HCT116 (cell line): ENCODE results near the gene EVA1A. TPM values are rescaled to one million over a fixed set of nuclear protein-coding genes. Genes with fewer than 3 reads are reported as not detected.

Experiments used
- EZH2phosphoT487 ChIP-seq: fragments of 200-600 bp; IDR thresholded peaks from 2 replicates; pipeline ENCODE4 v1.6.1; 2018; ENCODE audit warnings: antibody characterized with exemption, borderline replicate concordance
- MAX ChIP-seq: IDR thresholded peaks from 2 replicates; pipeline ENCODE4 v1.6.1; 2012
- RAD21 ChIP-seq: IDR thresholded peaks from 2 replicates; pipeline ENCODE4 v1.6.1; 2012; ENCODE audit warnings: low read depth, mild to moderate bottlenecking
- ZBTB33 ChIP-seq: IDR thresholded peaks from 2 replicates; pipeline ENCODE4 v1.6.1; 2011; ENCODE audit warnings: mild to moderate bottlenecking, low read length, moderate library complexity; ENCODE audit not compliant: insufficient replicate concordance; ENCODE audit errors: extremely low read depth
- total RNA-seq: library from RNA; stranded (reverse); gene quantifications from one replicate; pipeline ENCODE4 v1.2.1, GENCODE V29; 2021; ENCODE audit not compliant: unreplicated experiment

EVA1A gene
- total RNA-seq, 1 experiment from 2014 or later = 2.8 TPM

GRCh38 chr2:75447176-75447575 is 113.6 kb downstream of the EVA1A start (continued):
- TF ChIP-seq ZBTB33 (no peak), RAD21 (no peak), MAX (no peak), EZH2phosphoT487 (no peak)

Other genes with a start within 250 kb of the EVA1A start
- 65.3 TPM for gene MRPL19, start 85.8 kb upstream of the EVA1A start, total RNA-seq
- gene GCFC2, start 150.0 kb upstream of the EVA1A start, total RNA-seq = 20.1 TPM